Kidney glomerular epithelial cell (primary cell): ENCODE data around the gene NID1.
"Not testable (repeated sequence)": the region's sequence is repeated elsewhere in the genome, so short reads cannot be mapped to it uniquely, and the experiment has no call there.

Experiments
- DNase-seq: peaks from one replicate; lab custom pipeline; 2025; lab: John Stamatoyannopoulos, UW

NID1 gene

DNA sequence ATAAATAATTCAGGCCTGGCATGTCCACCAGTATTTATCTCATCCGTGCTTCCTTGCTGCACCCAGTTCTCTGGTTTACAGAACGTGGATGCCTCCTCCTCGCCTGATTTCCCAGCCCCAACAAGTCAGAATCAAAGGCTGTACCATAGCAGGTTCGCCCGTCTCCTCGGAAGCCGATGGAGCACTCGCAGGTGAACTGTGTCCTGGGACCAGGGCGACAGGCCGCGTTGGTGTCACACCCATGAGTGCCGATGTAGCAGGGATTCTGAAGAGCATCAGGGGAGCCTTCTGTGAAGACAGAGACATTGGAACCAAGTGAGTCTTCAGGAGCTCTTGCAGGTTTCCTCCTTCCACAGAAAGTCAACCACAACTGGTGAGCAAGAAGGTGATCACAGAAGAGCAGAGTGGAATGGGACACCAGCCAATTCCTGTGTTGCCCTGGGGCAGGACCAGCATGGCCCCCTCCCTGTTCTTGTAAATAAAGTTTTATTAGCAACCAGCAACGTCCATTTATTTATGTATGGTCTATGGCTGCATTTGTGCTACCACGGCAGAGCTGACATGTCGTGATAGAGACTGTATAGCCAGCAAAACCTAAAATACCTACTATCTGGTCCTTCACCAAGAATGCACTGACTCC is 40.8 kb downstream of the NID1 start:
- no peak for DNase-seq

DNA sequence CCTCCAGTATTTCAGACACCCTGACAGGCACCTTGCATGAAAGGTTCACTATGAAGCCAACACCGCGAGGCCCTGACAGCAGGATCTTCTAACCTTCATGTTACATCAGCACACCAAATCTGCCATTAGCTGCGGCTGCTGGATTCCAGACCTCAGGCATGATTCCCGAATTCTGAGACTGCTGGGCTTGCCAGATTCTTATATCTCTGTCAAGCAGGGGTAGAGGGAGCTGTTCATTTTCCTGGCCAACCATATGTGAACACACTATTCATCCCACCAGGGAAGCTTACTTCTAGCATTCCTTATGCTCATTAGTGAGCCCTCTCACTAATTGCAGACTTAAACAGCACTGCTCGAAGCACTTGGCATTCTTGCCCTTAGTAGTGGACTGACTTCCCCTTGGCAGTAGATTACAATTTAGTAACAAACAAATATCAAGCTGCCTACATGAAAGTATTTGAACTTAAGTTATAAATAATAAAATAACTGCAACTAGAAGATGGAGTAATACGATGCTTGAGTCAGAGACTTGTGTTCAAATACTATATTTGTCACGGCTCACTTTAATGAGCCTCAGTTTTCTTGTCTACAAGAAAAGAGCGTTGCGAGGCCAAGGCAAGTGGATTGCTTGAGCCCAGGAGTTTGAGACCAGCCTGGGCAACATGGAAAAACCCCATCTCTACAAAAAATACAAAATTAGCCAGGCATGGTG is 43.3 kb downstream of the NID1 start:
- DNase-seq = no peak

DNA sequence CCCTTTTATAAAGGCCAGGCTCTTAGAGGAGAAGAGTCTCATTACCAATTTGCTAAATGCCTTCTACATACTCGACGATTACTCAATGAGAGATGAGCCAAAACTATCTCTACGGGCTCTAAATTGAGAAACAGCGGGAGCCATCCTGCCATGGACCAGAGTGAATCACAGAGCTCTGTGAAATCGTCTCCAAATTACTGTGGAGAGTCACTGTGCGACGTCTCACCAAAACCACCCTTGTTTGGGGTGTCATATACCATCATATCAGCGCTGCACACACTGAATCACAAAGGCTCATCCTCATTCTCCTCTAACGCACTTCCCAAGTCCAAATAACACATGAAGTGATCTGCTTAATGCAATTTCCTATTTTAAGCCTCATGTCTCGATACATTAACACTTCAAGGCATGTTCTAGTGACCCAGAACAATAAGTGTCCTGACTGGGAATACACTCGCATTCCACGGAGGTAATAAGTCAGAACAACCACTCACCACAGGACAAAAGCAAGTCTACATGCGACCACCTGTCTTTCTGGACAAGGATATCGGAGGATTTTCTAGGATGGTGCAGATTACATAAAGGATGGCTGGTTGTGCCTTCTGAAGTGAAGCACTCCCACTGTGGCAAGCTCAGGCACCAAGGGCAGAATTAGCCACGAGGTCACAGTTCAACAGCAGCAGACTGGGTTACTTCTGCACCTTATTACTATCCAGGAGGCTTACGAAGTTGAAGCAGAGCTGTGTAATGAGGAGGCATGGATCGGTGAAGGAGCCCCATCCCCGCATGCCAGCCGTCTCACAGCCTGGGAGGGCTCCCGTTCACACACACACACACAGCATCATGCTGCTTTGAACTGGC is 44.3 kb downstream of the NID1 start:
- peak; percentile 9 for DNase-seq

DNA sequence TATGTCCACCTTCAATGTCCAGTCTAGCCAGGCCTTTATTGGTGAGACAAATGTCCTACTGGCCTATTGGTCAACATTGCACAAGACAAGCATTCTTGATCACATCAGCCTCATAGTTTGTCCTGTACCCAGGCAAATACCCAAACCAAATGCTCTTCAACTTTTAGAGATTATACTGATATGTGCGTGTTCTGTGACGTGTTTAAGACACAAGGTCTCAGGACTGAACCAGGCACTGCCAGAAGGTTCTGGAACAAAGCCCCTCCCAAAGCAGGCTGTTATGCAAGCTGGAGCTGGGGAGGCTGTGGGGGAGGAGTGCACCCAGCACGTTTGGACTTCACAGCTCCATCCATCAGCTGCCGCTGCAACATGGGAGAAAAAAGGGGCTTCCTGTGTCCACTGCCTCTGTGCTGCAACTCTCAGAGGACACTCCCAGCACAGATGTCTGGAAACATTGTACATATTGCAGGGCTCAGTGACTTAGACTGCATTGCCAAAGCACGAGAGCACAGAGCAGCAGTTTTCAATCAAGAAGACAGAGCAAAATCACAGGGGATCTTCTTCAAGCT is 45.9 kb downstream of the NID1 start:
- no peak for DNase-seq

DNA sequence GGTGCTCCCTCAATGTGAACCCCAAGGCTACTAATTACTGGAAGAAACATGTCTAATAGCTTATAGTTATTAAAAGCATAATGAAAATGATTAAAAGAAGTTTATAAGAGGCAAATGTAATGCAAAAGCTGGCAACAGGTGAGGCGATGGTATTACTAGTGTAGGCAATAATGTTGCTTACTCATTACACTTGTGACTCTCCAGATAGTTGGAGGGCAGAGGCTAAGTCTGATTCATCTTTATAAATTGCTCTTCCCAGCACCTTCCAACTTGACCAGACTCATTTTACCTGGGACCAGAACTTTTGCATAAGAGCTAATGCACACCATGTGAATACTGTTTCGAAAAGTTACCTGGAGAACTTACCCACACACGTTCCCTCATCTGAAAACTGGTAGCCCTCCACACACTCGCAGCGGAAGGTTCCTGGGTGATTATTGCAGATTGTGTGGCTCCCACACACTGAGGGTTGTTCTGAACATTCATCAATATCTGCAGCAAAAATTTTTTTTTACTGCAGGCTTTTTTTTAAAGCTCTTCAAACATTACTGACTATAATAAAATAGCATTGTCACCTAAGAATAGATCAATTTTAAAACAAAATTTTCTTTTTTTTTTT is 48.0 kb downstream of the NID1 start:
- peak; percentile 51 for DNase-seq

DNA sequence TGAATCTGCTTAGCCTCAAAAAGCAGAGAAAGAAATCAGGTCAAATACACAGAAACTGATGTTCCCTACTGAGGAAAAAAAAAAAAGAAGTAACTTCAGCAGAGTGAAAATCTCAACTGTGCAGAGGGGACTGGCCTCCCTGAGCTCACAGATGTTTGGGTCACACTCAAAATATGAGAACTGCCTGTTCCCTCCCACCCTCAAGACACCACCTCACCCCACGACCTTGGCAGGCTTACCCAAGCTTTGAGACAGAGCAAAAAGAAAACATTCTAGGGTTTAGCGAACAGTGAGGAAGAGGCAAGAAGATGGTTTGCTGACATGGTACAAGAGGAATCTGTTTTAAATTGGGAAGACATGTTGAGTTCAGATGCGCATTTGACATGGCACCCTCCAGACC is 48.8 kb downstream of the NID1 start:
- DNase-seq = no peak

DNA sequence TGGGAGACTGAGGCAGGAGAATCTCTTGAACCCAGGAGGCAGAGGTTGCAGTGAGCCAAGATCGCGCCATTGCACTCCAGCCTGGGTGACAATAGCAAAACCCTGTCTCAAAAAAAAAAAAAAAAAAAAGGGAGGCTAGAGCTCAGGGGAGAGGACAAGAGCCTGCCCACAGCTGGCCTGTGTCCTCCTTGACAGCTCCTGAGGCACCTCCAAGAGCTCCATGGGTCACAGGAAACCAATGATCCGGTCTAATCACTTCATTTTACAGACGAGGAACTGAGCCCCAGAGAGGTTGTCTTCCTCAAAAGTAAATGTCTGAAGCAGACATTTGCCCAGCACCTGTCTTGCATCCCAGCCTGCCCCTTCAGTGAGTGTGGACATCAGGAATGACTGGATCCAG is 49.4 kb downstream of the NID1 start:
- no peak for DNase-seq

DNA sequence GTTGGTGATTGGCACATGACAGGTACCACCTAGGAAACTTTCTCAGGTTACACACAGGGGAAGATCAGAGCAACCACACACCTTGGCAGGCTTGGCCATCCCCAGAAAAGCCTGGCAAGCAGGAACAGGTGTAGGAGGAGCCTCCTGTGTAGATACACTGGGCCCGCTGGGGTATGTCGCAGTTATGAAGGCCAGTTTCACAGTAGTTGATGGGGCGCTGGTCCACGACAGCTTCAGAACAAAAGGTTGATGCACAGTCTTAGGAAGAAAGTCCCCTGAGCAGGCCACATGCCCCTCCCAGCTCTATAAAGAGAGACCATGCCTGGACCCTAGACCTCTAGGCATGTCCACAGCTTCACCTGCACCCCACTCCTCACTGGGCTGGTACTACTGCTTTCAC is 51.6 kb downstream of the NID1 start:
- no peak for DNase-seq

DNA sequence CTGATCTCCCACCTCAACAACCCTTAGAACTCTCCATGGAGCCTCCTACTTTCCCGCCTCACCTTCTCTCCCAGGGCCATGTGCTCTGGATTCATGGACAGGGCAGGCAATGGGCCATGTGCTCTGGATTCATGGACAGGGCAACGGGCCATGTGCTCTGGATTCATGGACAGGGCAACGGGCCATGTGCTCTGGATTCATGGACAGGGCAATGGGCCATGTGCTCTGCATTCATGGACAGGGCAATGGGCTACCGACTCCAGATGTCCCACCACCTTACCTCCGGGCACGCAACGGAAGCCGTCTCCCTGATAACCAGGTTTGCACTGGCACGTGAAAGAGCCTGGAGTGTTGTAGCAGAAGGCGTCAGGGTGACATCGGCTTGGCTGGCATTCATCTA is 53.2 kb downstream of the NID1 start:
- DNase-seq = no peak

DNA sequence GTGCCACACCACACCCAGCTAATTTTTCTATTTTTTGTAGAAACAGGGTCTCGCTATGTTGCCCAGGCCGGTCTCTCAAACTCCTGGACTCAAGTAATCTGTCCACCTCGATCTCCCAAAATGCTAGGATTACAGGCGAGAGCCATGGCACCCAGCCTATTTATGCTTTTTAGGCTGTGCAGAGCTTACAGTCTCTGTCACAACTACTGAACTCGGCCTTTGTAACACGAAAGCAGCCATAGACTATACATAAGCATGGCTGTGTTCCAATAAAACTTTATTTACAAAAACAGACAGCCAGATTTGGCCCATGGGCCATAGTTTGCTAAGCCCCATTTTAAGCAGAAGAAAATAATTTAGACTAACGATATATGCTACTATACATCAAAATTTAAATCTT is 54.4 kb downstream of the NID1 start:
- DNase-seq = no peak

DNA sequence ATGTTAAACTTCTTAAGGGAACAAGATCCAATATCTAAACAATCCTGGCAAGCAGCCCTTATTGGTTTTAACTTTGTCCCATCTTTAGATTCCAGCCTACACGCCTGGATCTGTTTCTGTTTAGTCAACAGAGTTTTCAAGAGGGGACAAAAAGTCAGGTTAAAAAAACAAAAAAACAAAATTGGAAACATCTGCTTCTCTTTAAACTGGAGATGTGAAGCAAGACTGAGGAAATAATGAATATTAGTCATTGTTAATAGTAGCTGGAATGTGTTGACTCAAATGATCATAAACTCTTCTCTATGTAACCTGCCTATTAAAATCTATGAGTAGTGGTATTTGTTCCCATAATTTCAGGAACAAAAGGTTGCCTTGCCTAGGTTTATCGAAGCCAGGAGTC is 55.0 kb downstream of the NID1 start:
- DNase-seq = peak; percentile 11

DNA sequence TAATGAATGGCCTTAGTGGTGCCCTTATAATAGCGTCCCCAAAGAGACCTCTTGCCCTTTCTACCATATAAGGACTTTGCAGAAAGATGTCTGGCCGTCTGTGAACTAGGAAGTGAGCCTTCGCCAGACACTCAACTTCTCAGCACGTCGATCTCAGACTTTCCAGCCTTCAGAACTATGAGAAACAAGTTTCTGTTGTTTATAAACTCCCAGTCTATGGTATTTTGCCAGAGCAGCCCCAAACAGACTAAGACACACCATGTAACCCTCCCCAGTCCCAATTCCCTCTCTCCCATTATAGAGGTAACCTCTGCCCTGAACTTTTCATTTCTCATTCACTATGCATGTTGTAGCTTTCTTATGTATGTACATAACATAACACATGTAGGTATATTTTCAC is 55.7 kb downstream of the NID1 start:
- DNase-seq = no peak

DNA sequence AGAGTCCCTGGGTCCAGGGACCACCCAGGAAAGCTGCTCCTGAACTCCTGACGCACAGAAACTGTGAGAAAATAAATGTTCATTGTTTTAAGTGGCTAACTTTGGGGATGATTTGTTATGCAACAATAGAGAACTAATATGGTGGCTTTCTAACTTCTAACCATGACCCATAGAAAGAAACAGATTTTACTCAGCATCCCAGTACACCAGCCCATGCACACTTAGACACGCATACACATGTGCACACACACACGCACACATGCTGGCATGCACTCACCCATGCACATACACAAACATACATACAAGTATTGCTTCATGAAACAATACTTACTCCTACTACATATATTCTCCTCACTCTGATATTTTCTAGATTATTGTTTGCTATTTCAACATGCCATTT is 57.1 kb downstream of the NID1 start:
- DNase-seq = no peak

DNA sequence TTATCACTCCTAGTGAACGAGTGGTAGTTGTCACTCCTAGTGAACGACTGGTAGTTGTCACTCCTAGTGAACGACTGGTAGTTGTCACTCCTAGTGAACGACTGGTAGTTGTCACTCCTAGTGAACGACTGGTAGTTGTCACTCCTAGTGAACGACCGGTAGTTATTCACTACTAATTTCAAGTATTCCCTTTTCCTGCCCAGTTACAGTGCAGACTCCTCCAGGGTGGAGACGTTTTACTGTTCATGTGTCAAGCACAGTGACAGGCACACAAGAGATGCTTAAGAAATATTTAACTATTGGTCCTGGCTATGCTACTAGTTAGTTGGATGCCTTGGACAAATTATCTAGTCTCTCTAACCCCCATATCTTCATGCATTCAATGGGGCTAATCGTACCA is 61.8 kb downstream of the NID1 start:
- DNase-seq = not testable (repeated sequence)

DNA sequence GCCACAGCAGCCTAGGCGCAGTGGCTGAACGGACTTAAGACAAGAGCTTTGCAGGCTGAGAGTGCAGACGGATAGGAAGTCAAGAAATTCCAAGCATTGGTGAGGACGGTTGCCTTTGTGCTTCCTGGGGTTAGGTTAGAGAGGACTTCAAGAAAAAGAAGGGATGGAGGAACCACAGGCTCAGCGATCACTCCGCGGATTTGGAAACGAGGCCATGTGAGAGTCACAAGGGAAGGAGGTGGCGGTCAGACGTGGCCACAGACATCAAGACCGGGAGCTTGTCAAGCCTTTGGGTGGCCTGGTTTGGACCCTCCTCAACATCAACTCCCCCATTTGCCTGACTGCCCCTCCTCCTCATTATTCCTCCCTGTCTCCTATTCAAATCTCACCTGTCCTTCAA is 62.3 kb downstream of the NID1 start:
- no peak for DNase-seq

DNA sequence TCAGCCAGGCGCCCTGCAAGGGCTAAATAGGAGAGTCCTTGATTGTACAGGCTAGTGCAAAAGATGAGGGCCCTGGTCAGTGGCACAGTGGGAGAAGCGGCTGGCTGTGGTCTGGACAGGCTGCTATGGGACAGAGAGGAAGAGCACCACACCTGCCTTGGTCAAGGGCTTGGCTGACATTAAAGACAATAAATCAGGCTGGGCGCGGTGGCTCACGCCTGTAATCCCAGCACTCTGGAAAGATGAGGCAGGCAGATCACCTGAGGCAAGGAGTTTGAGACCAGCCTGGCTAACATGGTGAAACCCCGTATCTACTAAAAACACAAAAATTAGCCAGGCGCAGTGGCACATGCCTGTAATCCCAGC is 62.9 kb downstream of the NID1 start:
- no peak for DNase-seq

DNA sequence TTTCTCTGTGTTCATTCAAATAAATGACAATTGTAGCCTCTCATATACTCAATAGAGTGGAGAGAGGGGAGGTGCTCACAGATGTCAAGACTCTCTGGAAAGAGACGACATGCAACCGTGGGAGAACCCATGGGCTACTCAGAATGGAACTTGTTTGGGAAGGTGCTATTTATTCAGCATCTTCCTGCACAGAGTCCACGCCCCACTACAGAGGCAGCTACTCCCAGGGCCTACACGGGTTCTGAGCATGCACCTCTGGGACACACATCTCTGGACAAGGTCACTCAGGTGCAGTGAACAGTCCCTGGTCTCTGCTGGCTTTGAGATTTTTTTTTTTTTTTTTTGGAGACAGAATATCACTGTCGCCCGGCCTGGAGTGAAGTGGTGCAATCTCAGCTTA is 64.1 kb downstream of the NID1 start:
- DNase-seq = no peak

DNA sequence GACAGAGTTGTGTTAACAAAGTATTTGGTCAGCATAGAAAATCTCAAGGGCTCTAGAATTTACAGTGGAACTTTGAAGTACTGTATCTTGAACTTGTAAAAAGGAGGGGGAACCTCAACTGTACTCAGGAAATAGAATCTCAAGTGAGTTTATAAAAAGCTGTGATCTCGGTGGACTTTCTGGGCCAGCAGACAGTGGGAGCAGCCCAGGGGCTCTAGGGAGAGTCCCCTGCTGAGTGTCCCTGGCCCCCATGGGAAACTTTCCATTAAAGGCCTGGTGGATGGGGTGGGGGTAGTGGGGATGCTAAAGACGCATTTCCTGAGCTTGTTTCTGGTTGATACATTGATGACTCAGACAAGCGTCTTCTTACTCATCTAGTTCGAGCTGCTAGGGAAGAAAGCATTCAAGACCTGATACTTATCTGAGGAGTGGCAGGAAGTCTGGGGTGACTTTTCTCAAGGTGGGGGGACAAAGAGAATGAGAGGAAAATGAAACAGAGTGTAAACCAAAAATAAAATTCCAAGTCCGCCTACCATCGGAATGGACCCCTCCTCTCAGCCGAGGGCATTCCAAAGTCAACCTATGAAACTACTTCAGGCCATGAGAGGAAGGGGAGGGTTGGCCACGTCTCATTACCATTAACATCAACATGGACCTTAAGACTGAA is 65.5 kb downstream of the NID1 start:
- DNase-seq = peak; percentile 15

DNA sequence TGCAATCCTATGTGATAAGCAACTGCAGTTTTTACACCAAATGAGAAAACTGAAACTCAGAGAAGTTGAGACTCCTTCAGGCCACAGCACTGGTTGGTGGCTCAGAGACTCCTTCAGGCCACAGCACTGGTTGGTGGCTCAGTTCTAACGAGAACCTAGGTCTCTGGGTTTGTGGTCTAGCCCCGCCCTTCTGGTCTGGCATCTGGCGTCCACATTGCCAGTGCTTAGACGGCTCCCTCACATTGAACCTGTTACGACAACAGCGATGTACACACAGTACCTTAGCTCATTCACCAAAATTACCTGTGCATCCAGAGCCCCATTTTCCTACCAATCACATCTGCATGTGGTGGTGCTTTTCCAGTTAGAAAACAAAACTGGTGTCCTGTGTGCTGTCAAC is 66.1 kb downstream of the NID1 start:
- no peak for DNase-seq

DNA sequence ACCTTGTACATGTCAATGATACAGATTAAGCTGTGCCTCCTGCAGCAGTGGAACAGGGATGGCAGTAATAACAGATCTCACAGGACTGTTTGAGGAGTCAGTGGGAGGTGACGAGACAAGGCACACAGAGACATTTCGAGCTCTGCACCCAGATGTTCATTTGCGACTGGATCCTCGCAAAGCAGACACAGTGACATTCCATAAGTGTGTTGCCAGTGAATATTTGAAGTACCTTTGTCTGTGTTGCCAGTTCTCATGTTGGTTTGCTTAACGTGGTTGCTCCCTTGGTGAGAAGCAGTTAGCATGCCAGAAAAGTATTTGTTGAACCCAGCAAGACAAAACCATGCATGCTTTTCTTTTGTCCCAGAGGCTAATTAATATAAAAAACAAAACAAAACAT is 67.0 kb downstream of the NID1 start:
- DNase-seq = no peak

DNA sequence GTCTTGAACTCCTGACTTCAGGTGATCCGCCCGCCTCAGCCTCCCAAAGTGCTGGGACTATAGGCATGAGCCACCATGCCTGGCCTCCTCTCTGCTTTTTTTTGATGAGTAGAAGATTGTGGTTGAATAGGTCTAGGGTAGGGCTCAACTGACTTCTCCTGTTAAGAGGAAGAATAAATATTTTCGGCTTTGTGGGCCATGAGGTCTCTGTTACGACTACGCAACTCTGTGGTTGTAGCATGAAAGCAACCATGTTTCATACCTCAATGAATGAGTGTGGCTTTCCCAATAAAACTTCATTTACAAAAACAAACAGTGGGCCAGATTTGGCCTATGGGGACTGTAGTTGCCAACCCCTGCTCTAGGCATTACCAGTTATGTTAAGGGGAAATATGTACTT is 67.8 kb downstream of the NID1 start:
- no peak for DNase-seq
